Measurements from ENCODE around the gene FSIP1.

Gene FSIP1

DNA sequence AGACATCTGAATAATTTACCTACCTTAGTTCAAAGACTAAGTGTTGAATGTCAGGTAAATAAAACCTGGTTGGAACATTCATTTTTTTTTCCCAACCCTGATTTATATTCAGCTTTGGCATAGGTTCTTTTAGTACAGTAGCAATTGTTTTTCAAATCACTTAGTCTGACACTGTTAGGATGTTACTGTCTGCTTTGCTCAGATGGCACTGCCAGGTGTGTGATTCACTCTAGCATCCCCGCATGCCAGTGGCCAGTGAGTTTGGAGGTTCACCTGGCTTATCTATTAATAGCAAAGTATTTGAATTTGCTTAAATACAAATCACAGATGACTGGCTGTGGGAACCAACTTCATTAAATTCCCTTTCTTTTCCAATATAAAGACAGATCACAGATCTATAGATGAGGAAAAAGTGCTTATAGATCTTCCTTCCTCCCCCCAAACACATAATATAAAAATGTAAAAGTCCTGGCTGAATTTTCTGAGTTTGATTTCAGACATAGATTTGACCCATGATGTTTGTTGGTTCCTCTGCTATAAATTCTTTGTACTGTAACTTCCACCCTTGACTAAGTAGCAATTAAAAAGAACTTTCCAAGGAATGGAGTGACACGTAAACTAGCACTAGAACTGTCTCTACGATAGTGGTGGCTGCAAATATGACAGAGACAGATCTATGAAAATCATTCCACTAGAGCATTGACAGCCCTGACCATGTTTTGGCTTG is 197.8 kb downstream of the FSIP1 start:
- DNase-seq (ENCODE audit: low read depth) = peak; percentile 78
- TF ChIP-seq CTCF (IDR thresholded peaks at IDR 0.05; ENCODE audit: control insufficient read depth, insufficient read depth, low read depth, low read length, missing control alignments) = no peak
- H3K4me3 ChIP-seq (ENCODE audit: control insufficient read depth, low read depth, low read length) = peak overlapping the region; percentile 68

GRCh38 chr15:39584266-39584659 is 198.4 kb downstream of the FSIP1 start:
- TF ChIP-seq CTCF (IDR thresholded peaks at IDR 0.05; ENCODE audit: control insufficient read depth, insufficient read depth, low read depth, low read length, missing control alignments) = no peak
- peak overlapping the region; percentile 68 for H3K4me3 ChIP-seq (ENCODE audit: control insufficient read depth, low read depth, low read length)
- DNase-seq (ENCODE audit: low read depth) = no peak

- peak; percentile 49 for TF ChIP-seq CTCF (IDR thresholded peaks at IDR 0.05; ENCODE audit: control insufficient read depth, insufficient read depth, low read depth, low read length, missing control alignments)
- H3K4me3 ChIP-seq (ENCODE audit: control insufficient read depth, low read depth, low read length) = peak overlapping the region; percentile 68
- peak; percentile 91 for DNase-seq (ENCODE audit: low read depth)
Observed at GRCh38 chr15:39583596-39584265, 198.9 kb downstream of the FSIP1 start.

- peak overlapping the region; percentile 68 for H3K4me3 ChIP-seq (ENCODE audit: control insufficient read depth, low read depth, low read length)
- no peak for TF ChIP-seq CTCF (IDR thresholded peaks at IDR 0.05; ENCODE audit: control insufficient read depth, insufficient read depth, low read depth, low read length, missing control alignments)
- DNase-seq (ENCODE audit: low read depth) = no peak
Observed at GRCh38 chr15:39582977-39583595, 199.6 kb downstream of the FSIP1 start.

DNA sequence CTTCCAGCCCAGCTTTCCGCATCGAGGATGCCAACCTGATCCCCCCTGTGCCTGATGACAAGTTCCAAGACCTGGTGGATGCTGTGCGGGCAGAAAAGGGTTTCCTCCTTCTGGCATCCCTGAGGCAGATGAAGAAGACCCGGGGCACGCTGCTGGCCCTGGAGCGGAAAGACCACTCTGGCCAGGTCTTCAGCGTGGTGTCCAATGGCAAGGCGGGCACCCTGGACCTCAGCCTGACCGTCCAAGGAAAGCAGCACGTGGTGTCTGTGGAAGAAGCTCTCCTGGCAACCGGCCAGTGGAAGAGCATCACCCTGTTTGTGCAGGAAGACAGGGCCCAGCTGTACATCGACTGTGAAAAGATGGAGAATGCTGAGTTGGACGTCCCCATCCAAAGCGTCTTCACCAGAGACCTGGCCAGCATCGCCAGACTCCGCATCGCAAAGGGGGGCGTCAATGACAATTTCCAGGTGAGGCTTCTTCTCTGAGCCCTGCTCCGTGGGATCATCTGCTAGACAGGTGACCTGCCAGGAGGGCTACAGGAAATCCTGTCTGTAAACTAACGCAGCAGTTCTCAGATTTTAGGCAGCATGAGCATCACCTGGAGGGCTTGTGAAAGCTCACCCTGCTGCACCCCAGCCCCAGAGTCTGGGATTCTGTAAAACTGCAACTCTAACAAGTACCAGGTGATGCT is 200.2 kb downstream of the FSIP1 start:
- H3K4me3 ChIP-seq (ENCODE audit: control insufficient read depth, low read depth, low read length) = peak overlapping the region; percentile 68
- TF ChIP-seq CTCF (IDR thresholded peaks at IDR 0.05; ENCODE audit: control insufficient read depth, insufficient read depth, low read depth, low read length, missing control alignments) = no peak
- peak; percentile 80 for DNase-seq (ENCODE audit: low read depth)

GRCh38 chr15:39581793-39582285 is 200.8 kb downstream of the FSIP1 start:
- H3K4me3 ChIP-seq (ENCODE audit: control insufficient read depth, low read depth, low read length) = peak overlapping the region; percentile 68
- DNase-seq (ENCODE audit: low read depth) = peak; percentile 75
- peak; percentile 33 for TF ChIP-seq CTCF (IDR thresholded peaks at IDR 0.05; ENCODE audit: control insufficient read depth, insufficient read depth, low read depth, low read length, missing control alignments)
